K562 (cell line): ENCODE results near the gene PRSS53. TPM values are rescaled to one million over a fixed set of nuclear protein-coding genes. Genes with fewer than 3 reads are reported as not detected.

Source experiments
- ATAC-seq: fragments of 200-7000 bp; cut with Tn5 transposase; 3 replicates; pipeline ENCODE4 v1.9.1; 2020; ENCODE audit warnings: moderate library complexity
- BruUV-seq: library from RNA; stranded (reverse); fragments of 400-500 nt; replicated peaks from 2 replicates; lab custom pipeline; 2021; lab: Mats Ljungman, UMichigan
- CTCF ChIA-PET: fragments of 300-600 bp; formaldehyde crosslinking; extraction: SDS; loops from one replicate; lab custom pipeline; 2021; ENCODE audit warnings: low intra/inter-chr PET ratio; lab: Yijun Ruan, JAX
- POLR2A ChIA-PET: fragments of 300-600, 350-650 bp; sonication (Branson Sonifier 250); formaldehyde crosslinking; extraction: SDS; loops from one replicate; lab custom pipeline; 2021; ENCODE audit warnings: antibody characterized with exemption, inconsistent platforms; lab: Yijun Ruan, JAX
- DNase-seq, 4 experiments: peaks; one replicate each; pipeline versions ENCODE4 v3.0.0 to v3.0.0-alpha.2; 2011 to 2018; ENCODE audit warnings: low spot score in 3 of 4, mixed read lengths in 3 of 4; ENCODE audit errors: extremely low read depth in 1 of 4
- FAIRE-seq: peaks from 2 replicates; lab custom pipeline; 2011; peaks lifted over from hg19 to GRCh38; lab: Jason Lieb, UNC
- H2AFZ ChIP-seq: 2 replicates; pipeline ENCODE4 v1.6.0; 2011; ENCODE audit warnings: low read depth, low read length, control low read depth, inconsistent platforms
- H3K27ac ChIP-seq: fragments of 200-600 bp; 3 replicates; pipeline ENCODE4 v1.8.0; 2011; ENCODE audit warnings: low read depth, mild to moderate bottlenecking, control low read depth, inconsistent platforms, low read length, moderate library complexity, mixed read lengths; ENCODE audit errors: extremely low read depth
- H3K27me3 ChIP-seq, 2 experiments: fragments of 300-600 bp in 1 of 2; 2 replicates in 1 of 2; 3 replicates in 1 of 2; pipeline versions ENCODE4 v1.6.0 to v1.8.0; 2011; ENCODE audit warnings: inconsistent platforms in 2 of 2, low read length in 2 of 2, mild to moderate bottlenecking in 1 of 2, mixed read lengths in 1 of 2, moderate library complexity in 1 of 2; ENCODE audit not compliant: control insufficient read depth in 2 of 2, insufficient read depth in 2 of 2
- H3K36me3 ChIP-seq: fragments of 300-600 bp; 3 replicates; pipeline ENCODE4 v1.8.0; 2011; ENCODE audit warnings: mild to moderate bottlenecking, low read length, inconsistent platforms; ENCODE audit not compliant: control insufficient read depth, insufficient read depth
- H3K4me1 ChIP-seq, 2 experiments: fragments of 200-600 bp in 1 of 2; replicated peaks in 1 of 2; 2 replicates in 1 of 2; 3 replicates in 1 of 2; pipeline versions ENCODE4 v1.5.1 to v1.8.0; 2011; ENCODE audit warnings: inconsistent platforms in 2 of 2, low read length in 2 of 2, mild to moderate bottlenecking in 1 of 2, mixed read lengths in 1 of 2, moderate library complexity in 1 of 2; ENCODE audit not compliant: control insufficient read depth in 2 of 2, insufficient read depth in 2 of 2
- H3K4me2 ChIP-seq: 2 replicates; pipeline ENCODE4 v1.6.1; 2011; ENCODE audit warnings: low read length, control low read depth, inconsistent platforms, mixed read lengths; ENCODE audit not compliant: insufficient read depth
- H3K4me3 ChIP-seq: fragments of 200-600 bp; sonication (generic), shearing (Covaris generic); 2 replicates; pipeline ENCODE4 v1.5.1; 2016; ENCODE audit warnings: control low read depth, inconsistent platforms
- H3K79me2 ChIP-seq: fragments of 200-600 bp; 3 replicates; pipeline ENCODE4 v1.8.0; 2011; ENCODE audit warnings: low read length, inconsistent platforms; ENCODE audit not compliant: control insufficient read depth, insufficient read depth
- H3K9ac ChIP-seq, 2 experiments: 2 replicates each; pipeline versions ENCODE4 v1.6.0 to v1.6.1; 2011; ENCODE audit warnings: low read depth in 2 of 2, low read length in 2 of 2, control low read depth in 1 of 2, inconsistent platforms in 1 of 2, mild to moderate bottlenecking in 1 of 2, mixed read lengths in 1 of 2; ENCODE audit not compliant: insufficient read depth in 1 of 2
- H3K9me1 ChIP-seq: one replicate; pipeline ENCODE4 v1.6.0; 2011; ENCODE audit warnings: inconsistent platforms, mild to moderate bottlenecking, low read length, moderate library complexity; ENCODE audit not compliant: control insufficient read depth, insufficient read depth
- H3K9me3 ChIP-seq: replicated peaks from 2 replicates; pipeline ENCODE4 v1.5.1; 2011; ENCODE audit warnings: low read depth, low read length, inconsistent platforms; ENCODE audit not compliant: control insufficient read depth, insufficient read depth
- H4K20me1 ChIP-seq: replicated peaks from 2 replicates; pipeline ENCODE4 v1.6.1; 2011; ENCODE audit warnings: low read length, inconsistent platforms, mixed read lengths; ENCODE audit not compliant: control insufficient read depth, insufficient read depth
- ARHGAP35 ChIP-seq: fragments of 450-650 bp; IDR thresholded peaks from 2 replicates; pipeline ENCODE4 v1.6.1; 2018; ENCODE audit not compliant: partially characterized antibody
- ATF1 ChIP-seq, 2 experiments: fragments of 450-650 bp in 1 of 2; IDR thresholded peaks; 2 replicates each; pipeline ENCODE4 v1.6.1; 2016; ENCODE audit warnings: missing compliant biosample characterization in 1 of 2, missing genetic modification characterization in 1 of 2
- ATF7 ChIP-seq: fragments of 450-650 bp; IDR thresholded peaks from 2 replicates; pipeline ENCODE4 v1.7.1; 2014; ENCODE audit warnings: mild to moderate bottlenecking, moderate library complexity
- CREB1 ChIP-seq, 2 experiments: sonication (generic) in 1 of 2; formaldehyde crosslinking in 1 of 2; IDR thresholded peaks; 2 replicates each; pipeline versions ENCODE4 v1.6.1 to v1.8.0; 2012 to 2022; ENCODE audit warnings: inconsistent platforms in 1 of 2, mild to moderate bottlenecking in 1 of 2, missing genetic modification reagents in 1 of 2, moderate library complexity in 1 of 2
- CREM ChIP-seq: IDR thresholded peaks from 2 replicates; pipeline ENCODE4 v1.6.1; 2014; ENCODE audit warnings: antibody characterized with exemption, low read depth
- GABPB1 ChIP-seq: sonication (generic); formaldehyde crosslinking; IDR thresholded peaks from 2 replicates; pipeline ENCODE4 v1.8.0; 2022; ENCODE audit warnings: mild to moderate bottlenecking, missing genetic modification reagents
- JUND ChIP-seq, 2 experiments: IDR thresholded peaks; 2 replicates in 1 of 2; 3 replicates in 1 of 2; pipeline ENCODE4 v1.6.1; 2011; ENCODE audit warnings: borderline replicate concordance in 2 of 2, low read depth in 2 of 2, low read length in 2 of 2, improper control_type of control experiment in 1 of 2, missing biosample characterization in 1 of 2, missing genetic modification characterization in 1 of 2, missing genetic modification reagents in 1 of 2
- KAT7 ChIP-seq: sonication (generic); formaldehyde crosslinking; IDR thresholded peaks from 2 replicates; pipeline ENCODE4 v1.8.0; 2022; ENCODE audit warnings: missing genetic modification reagents, mild to moderate bottlenecking, borderline replicate concordance
- NCOR1 ChIP-seq: fragments of 450-650 bp; IDR thresholded peaks from 2 replicates; pipeline ENCODE4 v1.6.1; 2016; ENCODE audit warnings: mild to moderate bottlenecking, moderate library complexity
- XRCC3 ChIP-seq: fragments of 450-650 bp; IDR thresholded peaks from 2 replicates; pipeline ENCODE4 v1.6.1; 2017; ENCODE audit warnings: mild to moderate bottlenecking, moderate library complexity
- ZBTB1 ChIP-seq: sonication (generic); formaldehyde crosslinking; IDR thresholded peaks from 2 replicates; pipeline ENCODE4 v1.8.1; 2023; ENCODE audit warnings: missing genetic modification reagents, low read depth, mild to moderate bottlenecking, borderline replicate concordance
- WGBS: fragments of 100-300 bp; shearing (Covaris generic); methylation state at CpG from one replicate; pipeline ENCODE4 v1.1.6; 2016; ENCODE audit warnings: low coverage, mixed read lengths; ENCODE audit not compliant: insufficient coverage; ENCODE audit errors: missing lambda C conversion rate; 5-methylcytosine and 5-hydroxymethylcytosine counted together
- in situ Hi-C: fragments of 300-500 bp; cut with MboI; formaldehyde crosslinking; loops from 4 replicates; pipeline ENCODE4 v1.15.0; 2018; ENCODE audit warnings: inconsistent platforms, mixed read lengths
- intact Hi-C: fragments of 100-400 bp; cut with micrococcal nuclease; formaldehyde crosslinking; loops from 2 replicates; pipeline ENCODE4 v1.14.2; 2022
- polyA plus RNA-seq, 8 experiments: library from polyadenylated mRNA; depleted of rRNA in 4 of 8; stranded (reverse) in 5 of 8; unstranded in 3 of 8; fragments of >200 nt; fragmentation: Nextera tagmentation in 2 of 8; fragmentation: Illumina TruSeq in 1 of 8; extraction: Ambion mirVana in 2 of 8; extraction: Trizol in 1 of 8; gene quantifications; 2 replicates each; pipeline versions ENCODE4 v1.2.1 to v1.2.3, GENCODE V29; 2011 to 2014; ENCODE audit warnings: inconsistent platforms in 1 of 8, missing spikeins in 1 of 8
- total RNA-seq, 7 experiments: library from RNA; depleted of rRNA in 6 of 7; stranded (reverse); fragments of >200 nt in 6 of 7; fragmentation: Illumina TruSeq in 2 of 7; extraction: Trizol in 2 of 7; gene quantifications; 2 replicates each; pipeline versions ENCODE4 v1.2.1 to v1.2.3, GENCODE V29; 2011 to 2021; ENCODE audit warnings: low replicate concordance in 1 of 7
- TF ChIP-seq, protein P1 (sequence below): sonication (generic); IDR thresholded peaks from 2 replicates; pipeline ENCODE4 v1.6.1; 2016
- TF ChIP-seq, protein P2 (sequence below), 2 experiments: fragments of 450-650 bp in 1 of 2; sonication (generic) in 1 of 2; formaldehyde crosslinking in 1 of 2; IDR thresholded peaks in 1 of 2; conservative IDR thresholded peaks in 1 of 2; 2 replicates each; pipeline versions ENCODE4 v1.6.1 to v1.8.1; 2016 to 2023; ENCODE audit warnings: mild to moderate bottlenecking in 2 of 2, moderate library complexity in 2 of 2, inconsistent platforms in 1 of 2, missing genetic modification reagents in 1 of 2

PRSS53 gene
- total and polyA plus RNA-seq, 9 of the 15 experiments (the other 6 are each of a cell fraction or from before 2014, with no cell fraction given): 0.40 to 1.9 (median 0.78) TPM; not detected in 2

DNA sequence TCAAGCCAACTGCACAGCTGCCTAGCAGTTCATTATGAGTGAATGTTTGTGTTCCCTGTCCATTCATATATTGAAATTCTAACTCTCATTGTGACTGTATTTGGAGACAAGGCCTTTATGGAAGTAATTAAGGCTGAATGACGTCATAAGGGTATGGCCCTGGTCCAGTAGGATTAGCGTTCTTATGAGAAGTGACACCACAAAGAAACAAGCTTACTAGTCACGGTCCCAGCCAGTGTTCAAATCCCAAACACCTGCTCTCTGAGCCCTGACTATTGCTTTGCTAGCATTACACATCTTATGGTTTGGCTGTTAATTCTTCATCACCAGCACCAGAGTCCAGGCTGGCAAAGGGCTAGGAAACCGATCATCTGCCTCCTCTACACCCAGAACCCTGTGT is 16.9 kb downstream of the PRSS53 start:
- Histone ChIP-seq H2AFZ (peak overlapping the region; percentile 95; the same call in 1 of the 2 replicates), H3K27ac (peak overlapping the region; percentile 88), H3K9ac (peak overlapping the region; percentile 86 to 94; a peak in 3 of 4 replicates), H4K20me1 (no peaks in the 10 kb centered on the region; the same call in 1 of the 2 replicates), H3K27me3 (no peaks in the 10 kb centered on the region)
- ATAC-seq (no peak), DNase-seq (peak in 2 of 4 experiments; percentile 31 to 35), FAIRE-seq (no peak)
- intact Hi-C loops: loop anchor here (1.0 to 5.0 kb wide), 2 partner anchors 39 to 80 kb away; partner anchors contain the start of gene STX4
- no TSS peak for BruUV-seq
- POLR2A ChIA-PET: interaction anchor here (0.6 to 3.0 kb wide), 3 partner anchors 10 to 108 kb away, joined by 3 to 21 read pairs (median 11); partner anchors contain the start of gene FUS
- WGBS: 12% methylated on average over 4 of the region's 4 CpGs
- TF ChIP-seq ARHGAP35 (no peak), ZBTB1 (CRISPR knock-in tag) (0 out of 2 replicates have a peak, but pooled peaks have one; percentile 33), KAT7 (CRISPR knock-in tag) (0 out of 2 replicates have a peak, but pooled peaks have one; percentile 42), CREM (peak; percentile 67), ATF7 (peak; percentile 91), XRCC3 (no peak), ATF1 (CRISPR knock-in tag; IDR thresholded peaks at IDR 0.05) (no peak), ATF1 (tag; IDR thresholded peaks at IDR 0.05) (peak; percentile 4; the same call in 1 of the 2 replicates), CREB1 (IDR thresholded peaks at IDR 0.05) (peak; percentile 55), CREB1 (CRISPR knock-in tag; IDR thresholded peaks at IDR 0.05) (no peak), JUND (IDR thresholded peaks at IDR 0.05; ENCODE audit: borderline replicate concordance, low read depth, low read length) (peak; percentile 42; the same call in 1 of the 2 replicates), JUND (tag; IDR thresholded peaks at IDR 0.05; ENCODE audit: borderline replicate concordance, low read depth, low read length) (peak; percentile 14; the same call in 1 of the 3 replicates), NCOR1 (no peak), GABPB1 (CRISPR knock-in tag) (0 out of 2 replicates have a peak, but pooled peaks have one; percentile 13)
- TF ChIP-seq, protein P1, sequence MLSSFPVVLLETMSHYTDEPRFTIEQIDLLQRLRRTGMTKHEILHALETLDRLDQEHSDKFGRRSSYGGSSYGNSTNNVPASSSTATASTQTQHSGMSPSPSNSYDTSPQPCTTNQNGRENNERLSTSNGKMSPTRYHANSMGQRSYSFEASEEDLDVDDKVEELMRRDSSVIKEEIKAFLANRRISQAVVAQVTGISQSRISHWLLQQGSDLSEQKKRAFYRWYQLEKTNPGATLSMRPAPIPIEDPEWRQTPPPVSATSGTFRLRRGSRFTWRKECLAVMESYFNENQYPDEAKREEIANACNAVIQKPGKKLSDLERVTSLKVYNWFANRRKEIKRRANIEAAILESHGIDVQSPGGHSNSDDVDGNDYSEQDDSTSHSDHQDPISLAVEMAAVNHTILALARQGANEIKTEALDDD: peak; percentile 10; the same call in 1 of the 2 replicates
- TF ChIP-seq, protein P2, sequence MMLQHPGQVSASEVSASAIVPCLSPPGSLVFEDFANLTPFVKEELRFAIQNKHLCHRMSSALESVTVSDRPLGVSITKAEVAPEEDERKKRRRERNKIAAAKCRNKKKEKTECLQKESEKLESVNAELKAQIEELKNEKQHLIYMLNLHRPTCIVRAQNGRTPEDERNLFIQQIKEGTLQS (IDR thresholded peaks at IDR 0.05): peak; percentile 88
- TF ChIP-seq, protein P2 (CRISPR knock-in tag; conservative IDR thresholded peaks at IDR 0.05): no peak
- TF ChIP-seq, all 486 proteins: peak for 10
- Histone ChIP-seq H3K9me1 (no peaks in the 10 kb centered on the region), H3K79me2 (peaks cover 70% of the 10 kb centered on the region), H3K4me3 (peak overlapping the region; percentile 79), H3K4me2 (peak overlapping the region; percentile 97), H3K4me1 (peaks cover 11 to 15% of the 10 kb centered on the region in 2 experiments; a peak in 4 of 5 replicates), H3K36me3 (peaks cover 13% of the 10 kb centered on the region; the same call in 2 of the 3 replicates), H3K9me3 (no peaks in the 10 kb centered on the region)
- CTCF ChIA-PET: no interaction called here
- in situ Hi-C loops: no loop called here
